ENCODE measurements around the gene TRIM63. TPM values are rescaled to one million over a fixed set of nuclear protein-coding genes. Genes with fewer than 3 reads are reported as not detected.

The TRIM63 gene
- total RNA-seq, 1 experiment from 2014 or later = not detected

DNA sequence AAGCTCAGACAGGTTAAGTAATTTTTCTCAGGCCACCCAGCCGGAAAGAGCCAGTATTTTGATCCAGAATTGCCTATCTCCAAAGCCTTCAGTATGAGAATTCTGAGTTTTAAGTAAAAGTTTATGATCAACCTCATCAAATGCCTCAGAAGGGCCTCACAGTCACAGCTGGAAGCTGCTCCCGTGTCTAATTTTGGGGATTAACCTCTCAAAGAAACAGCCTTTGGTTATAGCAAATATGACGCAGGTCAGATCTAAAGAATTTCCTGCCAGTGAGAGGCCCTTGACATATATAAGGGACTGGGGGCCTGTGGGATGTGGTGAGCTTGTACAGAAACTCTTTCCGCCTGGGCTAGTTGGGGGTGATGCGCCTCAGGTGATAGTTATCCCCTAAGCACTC, 43.6 kb downstream of the TRIM63 start:
- POLR2A ChIA-PET = interaction anchor here (1.0 kb wide), 1 partner anchor 71 kb away, joined by 3 read pairs; no protein-coding TSS in a partner anchor
- DNase-seq (ENCODE audit: low spot score) (no peak), ATAC-seq (no peak)
- Mint-ChIP-seq H3K36me3 (no peaks in the 10 kb centered on the region), H3K9me3 (no peaks in the 10 kb centered on the region), H3K27ac (no peak overlapping the region), H3K4me1 (peaks cover 18% of the 10 kb centered on the region), H3K27me3 (ENCODE audit: low read depth) (no peaks in the 10 kb centered on the region; the same call in 1 of the 2 replicates), H3K4me3 (no peak overlapping the region)
- CTCF ChIA-PET = interaction anchor here (1.4 to 1.8 kb wide), 2 partner anchors 12 to 13 kb away, joined by 3 to 9 read pairs; no protein-coding TSS in a partner anchor
- TF ChIP-seq, protein P1, sequence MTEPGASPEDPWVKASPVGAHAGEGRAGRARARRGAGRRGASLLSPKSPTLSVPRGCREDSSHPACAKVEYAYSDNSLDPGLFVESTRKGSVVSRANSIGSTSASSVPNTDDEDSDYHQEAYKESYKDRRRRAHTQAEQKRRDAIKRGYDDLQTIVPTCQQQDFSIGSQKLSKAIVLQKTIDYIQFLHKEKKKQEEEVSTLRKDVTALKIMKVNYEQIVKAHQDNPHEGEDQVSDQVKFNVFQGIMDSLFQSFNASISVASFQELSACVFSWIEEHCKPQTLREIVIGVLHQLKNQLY (CRISPR knock-in tag; IDR thresholded peaks at IDR 0.05) = no peak
- TF ChIP-seq, protein P2, sequence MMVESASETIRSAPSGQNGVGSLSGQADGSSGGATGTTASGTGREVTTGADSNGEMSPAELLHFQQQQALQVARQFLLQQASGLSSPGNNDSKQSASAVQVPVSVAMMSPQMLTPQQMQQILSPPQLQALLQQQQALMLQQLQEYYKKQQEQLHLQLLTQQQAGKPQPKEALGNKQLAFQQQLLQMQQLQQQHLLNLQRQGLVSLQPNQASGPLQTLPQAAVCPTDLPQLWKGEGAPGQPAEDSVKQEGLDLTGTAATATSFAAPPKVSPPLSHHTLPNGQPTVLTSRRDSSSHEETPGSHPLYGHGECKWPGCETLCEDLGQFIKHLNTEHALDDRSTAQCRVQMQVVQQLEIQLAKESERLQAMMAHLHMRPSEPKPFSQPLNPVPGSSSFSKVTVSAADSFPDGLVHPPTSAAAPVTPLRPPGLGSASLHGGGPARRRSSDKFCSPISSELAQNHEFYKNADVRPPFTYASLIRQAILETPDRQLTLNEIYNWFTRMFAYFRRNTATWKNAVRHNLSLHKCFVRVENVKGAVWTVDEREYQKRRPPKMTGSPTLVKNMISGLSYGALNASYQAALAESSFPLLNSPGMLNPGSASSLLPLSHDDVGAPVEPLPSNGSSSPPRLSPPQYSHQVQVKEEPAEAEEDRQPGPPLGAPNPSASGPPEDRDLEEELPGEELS (CRISPR knock-in tag; IDR thresholded peaks at IDR 0.05) = no peak
- TF ChIP-seq TCF7 (CRISPR knock-in tag; IDR thresholded peaks at IDR 0.05; ENCODE audit: low read depth) (no peak), CBFB (CRISPR knock-in tag; IDR thresholded peaks at IDR 0.05; ENCODE audit: low read depth) (no peak), SP1 (CRISPR knock-in tag; conservative IDR thresholded peaks at IDR 0.05) (no peak), HMGA2 (CRISPR knock-in tag; IDR thresholded peaks at IDR 0.05) (no peak), JAZF1 (CRISPR knock-in tag; IDR thresholded peaks at IDR 0.05) (no peak), FOXK1 (CRISPR knock-in tag; IDR thresholded peaks at IDR 0.05) (no peak), NFATC4 (CRISPR knock-in tag; IDR thresholded peaks at IDR 0.05) (no peak)

DNA sequence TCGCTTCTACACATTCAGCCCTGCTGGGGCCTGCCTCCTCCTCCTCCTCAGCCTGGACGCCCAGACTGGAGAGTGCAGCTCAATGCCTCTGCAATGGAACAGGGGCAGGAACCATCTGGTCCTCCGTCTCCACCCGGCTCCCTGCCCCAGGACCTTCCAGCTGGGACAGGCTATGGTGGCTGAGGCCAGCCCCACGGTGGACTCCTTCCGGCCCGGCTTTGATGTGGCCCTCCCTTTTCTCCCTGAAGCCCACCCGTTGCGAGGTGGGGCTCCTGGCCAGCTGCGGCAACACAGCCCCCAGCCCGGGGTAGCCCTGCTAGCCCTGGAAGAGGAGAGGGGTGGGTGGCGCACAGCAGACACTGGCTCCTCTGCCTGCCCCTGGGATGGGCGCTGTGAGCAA, 44.4 kb downstream of the TRIM63 start:
- no peaks in the 10 kb centered on the region for H3K9me3 Mint-ChIP-seq
- no peak overlapping the region for H3K4me3 Mint-ChIP-seq
- no peaks in the 10 kb centered on the region for H3K36me3 Mint-ChIP-seq
- TF ChIP-seq, protein P3, sequence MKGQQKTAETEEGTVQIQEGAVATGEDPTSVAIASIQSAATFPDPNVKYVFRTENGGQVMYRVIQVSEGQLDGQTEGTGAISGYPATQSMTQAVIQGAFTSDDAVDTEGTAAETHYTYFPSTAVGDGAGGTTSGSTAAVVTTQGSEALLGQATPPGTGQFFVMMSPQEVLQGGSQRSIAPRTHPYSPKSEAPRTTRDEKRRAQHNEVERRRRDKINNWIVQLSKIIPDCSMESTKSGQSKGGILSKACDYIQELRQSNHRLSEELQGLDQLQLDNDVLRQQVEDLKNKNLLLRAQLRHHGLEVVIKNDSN (CRISPR knock-in tag; IDR thresholded peaks at IDR 0.05) = no peak
- TF ChIP-seq TCF7 (CRISPR knock-in tag; IDR thresholded peaks at IDR 0.05; ENCODE audit: low read depth) (no peak), TP53 (CRISPR knock-in tag; IDR thresholded peaks at IDR 0.05) (no peak)
- TF ChIP-seq, protein P1 (CRISPR knock-in tag; IDR thresholded peaks at IDR 0.05) = no peak
- H3K4me1 Mint-ChIP-seq = peaks cover 23% of the 10 kb centered on the region
- H3K27ac Mint-ChIP-seq = no peak overlapping the region
- ChIA-PET CTCF (interaction anchor here (1.1 to 4.3 kb wide), 5 partner anchors 11 to 127 kb away, joined by 3 to 27 read pairs (median 7); partner anchors contain the start of gene PAFAH2), POLR2A (no interaction called here)
- ATAC-seq (no peak), DNase-seq (ENCODE audit: low spot score) (no peak)
- no peaks in the 10 kb centered on the region; the same call in 1 of the 2 replicates for H3K27me3 Mint-ChIP-seq (ENCODE audit: low read depth)

DNA sequence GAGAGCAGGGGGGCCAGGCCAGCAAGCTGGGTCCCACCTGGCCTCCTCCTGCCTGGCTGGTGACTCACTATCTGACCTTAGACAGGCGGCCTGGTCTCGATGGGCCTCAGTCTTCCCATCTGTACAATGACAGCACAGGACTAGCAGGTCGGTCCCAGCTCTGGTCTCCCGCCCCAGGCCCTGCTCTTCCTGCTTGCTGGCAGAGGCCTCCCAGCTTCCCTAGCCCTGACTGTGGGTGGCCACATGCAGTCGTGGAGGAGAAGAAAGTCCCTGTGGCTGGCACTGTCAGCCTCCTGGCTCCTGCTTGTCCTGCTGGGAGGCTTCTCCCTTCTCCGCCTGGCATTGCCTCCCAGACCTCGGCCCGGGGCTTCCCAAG, 45.0 kb downstream of the TRIM63 start:
- no peaks in the 10 kb centered on the region for H3K9me3 Mint-ChIP-seq
- peaks cover 23% of the 10 kb centered on the region for H3K4me1 Mint-ChIP-seq
- ATAC-seq = no peak
- TF ChIP-seq, protein P4, sequence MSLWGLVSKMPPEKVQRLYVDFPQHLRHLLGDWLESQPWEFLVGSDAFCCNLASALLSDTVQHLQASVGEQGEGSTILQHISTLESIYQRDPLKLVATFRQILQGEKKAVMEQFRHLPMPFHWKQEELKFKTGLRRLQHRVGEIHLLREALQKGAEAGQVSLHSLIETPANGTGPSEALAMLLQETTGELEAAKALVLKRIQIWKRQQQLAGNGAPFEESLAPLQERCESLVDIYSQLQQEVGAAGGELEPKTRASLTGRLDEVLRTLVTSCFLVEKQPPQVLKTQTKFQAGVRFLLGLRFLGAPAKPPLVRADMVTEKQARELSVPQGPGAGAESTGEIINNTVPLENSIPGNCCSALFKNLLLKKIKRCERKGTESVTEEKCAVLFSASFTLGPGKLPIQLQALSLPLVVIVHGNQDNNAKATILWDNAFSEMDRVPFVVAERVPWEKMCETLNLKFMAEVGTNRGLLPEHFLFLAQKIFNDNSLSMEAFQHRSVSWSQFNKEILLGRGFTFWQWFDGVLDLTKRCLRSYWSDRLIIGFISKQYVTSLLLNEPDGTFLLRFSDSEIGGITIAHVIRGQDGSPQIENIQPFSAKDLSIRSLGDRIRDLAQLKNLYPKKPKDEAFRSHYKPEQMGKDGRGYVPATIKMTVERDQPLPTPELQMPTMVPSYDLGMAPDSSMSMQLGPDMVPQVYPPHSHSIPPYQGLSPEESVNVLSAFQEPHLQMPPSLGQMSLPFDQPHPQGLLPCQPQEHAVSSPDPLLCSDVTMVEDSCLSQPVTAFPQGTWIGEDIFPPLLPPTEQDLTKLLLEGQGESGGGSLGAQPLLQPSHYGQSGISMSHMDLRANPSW (CRISPR knock-in tag; conservative IDR thresholded peaks at IDR 0.05; ENCODE audit: low read depth) = no peak
- TF ChIP-seq ZNF121 (CRISPR knock-in tag; IDR thresholded peaks at IDR 0.05) = 0 out of 2 replicates have a peak, but pooled peaks have one; percentile 2
- H3K27ac Mint-ChIP-seq = no peak overlapping the region
- no peak for DNase-seq (ENCODE audit: low spot score)
- ChIA-PET CTCF (interaction anchor here (0.8 to 4.3 kb wide), 8 partner anchors 12 to 185 kb away, joined by 3 to 27 read pairs (median 6); partner anchors contain the start of gene PAFAH2), POLR2A (no interaction called here)
- peak overlapping the region; percentile 10; the same call in 1 of the 2 replicates for H3K4me3 Mint-ChIP-seq
- H3K27me3 Mint-ChIP-seq (ENCODE audit: low read depth) = no peaks in the 10 kb centered on the region; the same call in 1 of the 2 replicates
- no peaks in the 10 kb centered on the region for H3K36me3 Mint-ChIP-seq
